ENCODE data around the gene PTPRN2. TPM values are rescaled to one million over a fixed set of nuclear protein-coding genes. Genes with fewer than 3 reads are reported as not detected.
"Not testable (repeated sequence)": the region's sequence is repeated elsewhere in the genome, so short reads cannot be mapped to it uniquely, and the experiment has no call there.

The PTPRN2 gene
- total RNA-seq, 2 donors from 2014 or later = 0.72 to 0.79 TPM

DNA sequence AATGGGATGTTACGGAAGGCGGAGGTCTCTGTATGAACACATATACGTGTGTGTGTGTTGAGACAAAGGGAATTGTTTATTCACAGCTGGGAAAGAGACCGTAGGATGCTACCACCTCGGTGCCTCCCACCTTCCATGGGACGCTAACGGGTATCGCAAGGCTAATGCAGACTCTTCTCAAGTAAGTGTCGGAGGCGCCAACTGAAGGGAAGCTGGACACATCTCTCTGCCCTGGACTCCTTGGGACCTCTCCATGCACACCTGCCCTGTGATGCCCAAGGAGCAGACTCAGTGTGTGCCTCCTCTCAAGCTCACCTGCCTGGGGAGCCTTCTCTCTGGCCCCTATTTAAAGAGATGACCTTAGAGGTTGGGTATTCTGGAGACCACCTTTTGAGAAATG lies 1020.0 kb downstream of the PTPRN2 start:
- DNase-seq = no peak
- Mint-ChIP-seq H3K36me3 (ENCODE audit: insufficient read depth in 2 of 2) (no peaks in the 10 kb centered on the region), H3K4me1 (ENCODE audit: low read depth) (peaks cover 33% of the 10 kb centered on the region), H3K27ac (no peak overlapping the region), H3K4me3 (peak overlapping the region; percentile 83 to 91), H3K9me3 (no peaks in the 10 kb centered on the region), H3K27me3 (ENCODE audit: low read depth) (peaks cover 6% of the 10 kb centered on the region)
- ATAC-seq (replicated peaks in 1 of 2) = no peak

DNA sequence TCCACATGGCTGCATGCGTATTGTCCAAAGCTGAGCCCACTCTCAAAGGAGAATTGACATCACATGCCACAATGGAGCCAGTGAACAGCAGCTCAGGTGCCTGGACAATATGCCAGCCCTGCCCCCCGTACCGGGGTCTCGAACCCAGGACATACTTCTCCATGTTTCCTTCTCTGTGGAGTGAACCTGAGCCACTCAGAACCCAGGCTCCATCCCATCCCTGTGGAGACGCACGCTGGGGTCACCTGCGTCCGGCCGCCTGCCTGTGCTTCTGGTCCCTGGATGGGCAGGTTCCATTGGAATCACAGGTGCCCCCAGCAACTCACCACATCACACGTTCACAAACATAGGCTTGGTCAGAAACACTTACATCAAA lies 1021.0 kb downstream of the PTPRN2 start:
- H3K4me3 Mint-ChIP-seq = no peak overlapping the region
- ATAC-seq (replicated peaks in 1 of 2) (no peak), DNase-seq (no peak)
- peaks cover 0 to 1% of the 10 kb centered on the region in 2 donors for H3K36me3 Mint-ChIP-seq (ENCODE audit: insufficient read depth in 2 of 2)
- H3K27ac Mint-ChIP-seq = no peak overlapping the region
- H3K4me1 Mint-ChIP-seq (ENCODE audit: low read depth) = peaks cover 29% of the 10 kb centered on the region
- H3K9me3 Mint-ChIP-seq = no peaks in the 10 kb centered on the region
- H3K27me3 Mint-ChIP-seq (ENCODE audit: low read depth) = no peaks in the 10 kb centered on the region

DNA sequence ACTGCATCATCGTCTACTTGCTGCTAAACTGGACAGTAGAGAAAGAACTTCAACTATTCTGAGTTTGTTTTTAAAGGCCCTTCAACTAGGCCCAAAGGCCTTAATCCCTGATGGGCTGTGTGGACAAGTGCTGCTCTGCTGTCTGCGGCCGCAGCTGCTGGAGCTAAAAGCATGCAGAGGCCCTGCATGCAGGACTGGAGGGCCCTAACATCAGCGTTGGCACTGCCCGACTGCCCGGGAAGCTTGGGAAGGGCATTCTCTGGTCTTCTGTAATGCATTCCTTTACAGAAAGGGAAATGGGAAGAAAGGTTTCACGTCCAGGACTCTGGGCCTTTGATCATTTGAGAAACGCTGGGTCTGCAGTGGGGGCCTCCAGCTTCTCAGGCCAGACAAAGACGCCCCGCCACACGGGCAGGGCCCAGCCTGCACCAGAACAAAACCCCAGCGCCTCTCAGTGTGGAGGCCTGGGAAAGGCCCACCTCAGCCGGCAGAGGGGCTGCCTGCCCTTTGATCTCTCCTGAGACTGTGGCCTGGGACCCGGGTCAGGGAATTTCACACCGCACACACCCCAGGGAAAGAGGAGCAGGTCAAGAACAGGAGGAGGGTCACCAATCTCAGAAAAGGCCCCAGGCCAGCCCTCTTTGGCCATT lies 1021.5 kb downstream of the PTPRN2 start:
- Mint-ChIP-seq H3K4me1 (ENCODE audit: low read depth) (peaks cover 29% of the 10 kb centered on the region), H3K27ac (no peak overlapping the region), H3K4me3 (no peak overlapping the region), H3K9me3 (no peaks in the 10 kb centered on the region), H3K36me3 (ENCODE audit: insufficient read depth in 2 of 2) (peaks cover 0 to 1% of the 10 kb centered on the region in 2 donors), H3K27me3 (ENCODE audit: low read depth) (no peaks in the 10 kb centered on the region)
- ATAC-seq (replicated peaks in 1 of 2) (no peak), DNase-seq (no peak)

DNA sequence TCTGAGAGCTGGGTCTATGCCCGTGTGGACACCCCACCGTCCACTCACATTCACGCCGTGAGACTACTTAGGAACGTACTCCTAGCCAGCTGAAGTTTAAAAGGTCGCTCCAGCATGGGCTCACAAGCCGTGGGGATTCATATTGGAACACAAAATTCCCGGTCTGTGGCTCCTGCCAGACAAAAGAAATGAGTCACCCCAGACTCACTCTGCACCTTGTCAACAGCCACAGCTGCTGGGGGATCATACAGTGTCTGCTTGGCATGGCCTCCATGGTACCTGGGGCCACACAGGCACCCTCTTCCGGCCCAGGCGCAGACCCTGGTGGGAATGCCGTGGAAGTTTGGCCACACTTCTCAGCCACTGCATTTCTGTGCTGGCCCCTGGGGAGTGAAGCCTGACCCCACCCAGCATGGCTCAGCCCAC lies 1022.4 kb downstream of the PTPRN2 start:
- Mint-ChIP-seq H3K4me1 (ENCODE audit: low read depth) (peaks cover 24% of the 10 kb centered on the region), H3K9me3 (no peaks in the 10 kb centered on the region), H3K36me3 (ENCODE audit: insufficient read depth in 2 of 2) (peaks cover 0 to 1% of the 10 kb centered on the region in 2 donors), H3K27ac (no peak overlapping the region), H3K27me3 (ENCODE audit: low read depth) (no peaks in the 10 kb centered on the region), H3K4me3 (no peak overlapping the region)
- DNase-seq = no peak
- ATAC-seq (replicated peaks in 1 of 2) = no peak

DNA sequence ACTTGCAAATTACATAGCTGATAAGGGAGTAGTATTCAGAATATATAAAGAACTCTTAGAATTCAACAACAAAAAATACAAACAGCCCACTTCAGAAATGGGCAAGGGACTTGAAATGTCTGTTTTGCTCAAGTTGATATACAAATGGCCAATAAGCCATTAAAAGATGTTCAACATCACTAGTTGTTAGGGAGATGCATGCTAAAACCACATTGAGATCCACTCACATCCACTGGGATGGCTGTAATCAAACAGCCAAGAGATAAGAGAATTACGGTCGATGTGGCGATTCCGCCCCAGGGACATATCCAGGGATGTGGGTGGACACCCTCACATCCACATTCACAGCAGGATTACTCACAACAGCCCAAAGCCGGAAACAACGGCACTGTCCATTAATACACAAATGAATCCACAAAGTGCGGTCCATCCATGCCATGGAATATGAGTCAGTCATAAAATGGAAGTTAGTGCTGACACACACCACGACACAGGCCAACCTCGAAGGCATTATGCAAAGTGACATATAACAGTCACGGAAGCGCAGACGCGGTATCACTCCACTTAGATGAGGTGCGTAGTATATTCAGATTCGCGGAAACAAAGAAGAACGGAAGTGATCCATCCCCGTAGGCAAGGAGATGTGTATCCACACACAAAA lies 1023.0 kb downstream of the PTPRN2 start:
- H3K27ac Mint-ChIP-seq = no peak overlapping the region
- no peak overlapping the region for H3K4me3 Mint-ChIP-seq
- DNase-seq (no peak), ATAC-seq (replicated peaks in 1 of 2) (no peak)
- H3K36me3 Mint-ChIP-seq (ENCODE audit: insufficient read depth in 2 of 2) = peaks cover 0 to 1% of the 10 kb centered on the region in 2 donors
- no peaks in the 10 kb centered on the region for H3K27me3 Mint-ChIP-seq (ENCODE audit: low read depth)
- no peaks in the 10 kb centered on the region for H3K9me3 Mint-ChIP-seq
- H3K4me1 Mint-ChIP-seq (ENCODE audit: low read depth) = peaks cover 19% of the 10 kb centered on the region

DNA sequence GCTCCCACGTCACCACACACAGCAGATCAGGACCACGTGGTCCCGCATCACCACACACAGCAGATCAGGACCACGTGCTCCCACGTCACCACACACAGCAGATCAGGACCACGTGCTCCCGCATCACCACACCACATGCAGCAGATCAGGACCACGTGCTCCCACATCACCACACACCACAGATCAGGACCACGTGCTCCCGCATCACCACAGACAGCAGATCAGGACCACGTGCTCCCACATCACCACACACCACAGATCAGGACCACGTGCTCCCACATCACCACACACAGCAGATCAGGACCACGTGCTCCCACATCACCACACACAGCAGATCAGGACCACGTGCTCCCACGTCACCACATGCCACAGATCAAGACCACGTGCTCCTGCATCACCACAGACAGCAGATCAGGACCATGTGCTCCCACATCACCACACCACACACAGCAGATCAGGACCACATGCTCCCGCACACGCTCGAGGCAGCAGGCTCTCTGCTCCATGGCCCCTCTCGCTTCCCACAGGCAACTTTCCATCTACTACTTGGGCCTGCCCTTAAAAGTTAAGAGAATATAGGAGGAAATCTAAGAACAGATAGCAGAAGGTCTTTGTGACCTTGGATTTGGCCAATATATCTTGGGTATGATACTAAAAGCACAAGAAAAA lies 1024.0 kb downstream of the PTPRN2 start:
- not testable (repeated sequence) for H3K9me3 Mint-ChIP-seq; ATAC-seq (replicated peaks in 1 of 2); DNase-seq; H3K27me3 Mint-ChIP-seq (ENCODE audit: low read depth); H3K36me3 Mint-ChIP-seq (ENCODE audit: insufficient read depth in 2 of 2); H3K4me1 Mint-ChIP-seq (ENCODE audit: low read depth); H3K27ac Mint-ChIP-seq; H3K4me3 Mint-ChIP-seq

DNA sequence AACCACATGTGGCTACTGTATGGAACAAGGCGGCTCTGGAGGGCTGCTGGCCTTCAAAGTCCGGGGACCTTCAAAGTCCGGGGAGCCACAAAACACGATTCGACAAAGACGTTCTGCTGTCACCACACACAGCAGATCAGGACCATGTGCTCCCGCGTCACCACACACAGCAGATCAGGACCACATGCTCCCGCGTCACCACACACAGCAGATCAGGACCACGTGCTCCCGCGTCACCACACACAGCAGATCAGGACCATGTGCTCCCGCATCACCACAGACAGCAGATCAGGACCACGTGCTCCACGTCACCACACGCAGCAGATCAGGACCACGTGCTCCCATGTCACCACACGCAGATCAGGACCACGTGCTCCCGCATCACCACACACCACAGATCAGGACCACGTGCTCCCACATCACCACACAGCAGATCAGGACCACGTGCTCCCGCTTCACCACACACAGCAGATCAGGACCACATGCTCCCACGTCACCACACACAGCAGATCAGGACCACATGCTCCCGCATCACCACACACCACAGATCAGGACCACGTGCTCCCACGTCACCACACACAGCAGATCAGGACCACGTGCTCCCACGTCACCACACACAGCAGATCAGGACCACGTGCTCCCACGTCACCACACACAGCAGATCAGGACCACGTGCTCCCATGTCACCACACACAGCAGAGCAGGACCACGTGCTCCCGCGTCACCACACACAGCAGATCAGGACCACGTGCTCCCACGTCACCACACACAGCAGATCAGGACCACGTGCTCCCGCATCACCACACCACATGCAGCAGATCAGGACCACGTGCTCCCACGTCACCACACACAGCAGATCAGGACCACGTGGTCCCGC lies 1024.9 kb downstream of the PTPRN2 start:
- not testable (repeated sequence) for H3K4me1 Mint-ChIP-seq (ENCODE audit: low read depth); H3K9me3 Mint-ChIP-seq; H3K4me3 Mint-ChIP-seq; ATAC-seq (replicated peaks in 1 of 2); H3K27me3 Mint-ChIP-seq (ENCODE audit: low read depth); H3K27ac Mint-ChIP-seq; DNase-seq; H3K36me3 Mint-ChIP-seq (ENCODE audit: insufficient read depth in 2 of 2)

DNA sequence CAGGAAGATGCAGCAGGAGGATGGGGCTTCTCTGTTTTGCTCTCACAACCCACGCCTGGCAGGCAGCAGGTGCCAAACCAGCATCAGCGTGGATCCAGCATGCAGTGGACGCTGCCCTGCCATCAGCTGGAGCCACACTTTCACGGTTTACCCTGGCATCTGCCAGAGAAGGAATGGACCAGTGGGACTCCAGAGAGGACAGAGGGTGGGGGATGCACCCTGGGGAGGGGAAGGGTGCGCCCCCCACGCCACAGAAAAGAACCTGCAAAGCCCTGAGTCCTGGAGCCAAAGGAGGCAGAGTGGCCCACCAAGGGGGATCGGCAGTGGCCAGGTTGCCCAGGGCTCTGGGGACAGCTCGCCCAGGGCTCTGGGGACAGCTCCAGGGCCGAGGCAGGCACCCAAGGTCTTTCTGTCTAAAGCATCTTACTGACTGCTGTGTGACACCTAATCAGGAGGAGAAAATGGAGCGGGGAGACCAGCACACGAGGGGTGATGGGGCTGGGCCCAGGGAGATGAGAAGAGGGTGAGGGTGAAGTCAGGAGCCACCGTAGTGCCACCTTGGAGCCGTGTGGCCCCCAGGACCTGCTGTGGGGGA lies 1025.7 kb downstream of the PTPRN2 start:
- no peaks in the 10 kb centered on the region for H3K27me3 Mint-ChIP-seq (ENCODE audit: low read depth)
- H3K4me3 Mint-ChIP-seq = no peak overlapping the region
- no peaks in the 10 kb centered on the region for H3K4me1 Mint-ChIP-seq (ENCODE audit: low read depth)
- H3K9me3 Mint-ChIP-seq = no peaks in the 10 kb centered on the region
- DNase-seq = no peak
- ATAC-seq (replicated peaks in 1 of 2) = no peak
- no peak overlapping the region for H3K27ac Mint-ChIP-seq
- peaks cover 0 to 1% of the 10 kb centered on the region in 2 donors for H3K36me3 Mint-ChIP-seq (ENCODE audit: insufficient read depth in 2 of 2)

DNA sequence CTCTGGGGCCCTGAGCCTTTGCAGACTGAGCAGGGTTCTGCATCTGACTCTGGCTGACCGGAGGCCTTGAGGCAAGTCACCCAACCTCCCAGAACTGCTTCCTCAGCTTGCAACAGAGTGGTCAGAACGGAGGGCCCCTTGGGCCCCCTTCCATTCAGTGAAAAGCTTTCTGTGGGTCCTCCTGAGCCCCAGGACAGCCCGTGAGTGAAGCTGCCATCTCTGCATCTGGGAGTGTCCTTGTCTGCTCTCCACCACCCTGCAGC lies 1026.2 kb downstream of the PTPRN2 start:
- H3K36me3 Mint-ChIP-seq (ENCODE audit: insufficient read depth in 2 of 2) = peaks cover 0 to 1% of the 10 kb centered on the region in 2 donors
- DNase-seq (no peak), ATAC-seq (replicated peaks in 1 of 2) (no peak)
- H3K4me1 Mint-ChIP-seq (ENCODE audit: low read depth) = no peaks in the 10 kb centered on the region
- no peaks in the 10 kb centered on the region for H3K27me3 Mint-ChIP-seq (ENCODE audit: low read depth)
- no peak overlapping the region for H3K4me3 Mint-ChIP-seq
- no peaks in the 10 kb centered on the region for H3K9me3 Mint-ChIP-seq
- H3K27ac Mint-ChIP-seq = no peak overlapping the region

DNA sequence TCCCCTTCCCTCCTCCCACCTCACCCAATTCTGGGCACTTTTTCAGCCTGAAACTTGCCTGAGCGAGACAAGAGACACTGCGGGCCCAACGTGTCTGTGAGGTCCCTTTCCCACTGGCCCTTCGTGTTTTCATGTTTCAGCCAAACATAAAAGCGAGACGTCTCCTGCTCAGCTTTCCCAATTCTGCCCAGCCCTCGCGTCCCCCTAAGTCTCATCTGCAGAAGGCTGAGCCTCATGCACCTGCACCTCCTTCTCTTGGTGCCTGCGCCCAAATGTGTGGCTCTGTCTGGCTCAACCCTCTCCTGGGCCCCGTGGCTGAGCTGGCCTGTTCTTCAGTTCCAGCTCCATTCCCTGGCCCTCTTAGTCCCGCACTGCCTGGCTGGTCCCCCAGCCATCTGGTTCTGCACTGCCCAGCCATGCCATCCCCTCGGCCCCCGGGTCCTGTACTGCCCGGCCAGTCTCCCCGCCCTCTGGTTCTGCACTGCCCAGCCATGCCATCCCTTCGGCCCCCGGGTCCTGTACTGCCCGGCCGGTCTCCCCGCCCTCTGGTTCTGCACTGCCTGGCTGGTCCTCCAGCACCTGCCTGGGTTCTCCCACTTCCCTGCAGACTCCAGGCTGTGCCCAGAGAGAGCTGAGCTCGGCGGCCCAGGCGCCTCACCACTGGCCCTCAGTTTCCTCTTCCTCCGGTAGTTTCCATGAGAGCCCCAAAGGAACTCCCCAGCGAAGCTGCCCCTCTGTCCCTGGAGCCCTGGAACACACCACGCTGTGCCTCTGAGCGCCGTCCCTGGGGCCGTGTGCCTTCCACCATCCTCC lies 1026.7 kb downstream of the PTPRN2 start:
- Mint-ChIP-seq H3K27ac (no peak overlapping the region), H3K4me3 (no peak overlapping the region), H3K9me3 (no peaks in the 10 kb centered on the region), H3K27me3 (ENCODE audit: low read depth) (no peaks in the 10 kb centered on the region), H3K4me1 (ENCODE audit: low read depth) (no peaks in the 10 kb centered on the region), H3K36me3 (ENCODE audit: insufficient read depth in 2 of 2) (peaks cover 0 to 1% of the 10 kb centered on the region in 2 donors)
- DNase-seq = no peak
- ATAC-seq (replicated peaks in 1 of 2) = no peak

DNA sequence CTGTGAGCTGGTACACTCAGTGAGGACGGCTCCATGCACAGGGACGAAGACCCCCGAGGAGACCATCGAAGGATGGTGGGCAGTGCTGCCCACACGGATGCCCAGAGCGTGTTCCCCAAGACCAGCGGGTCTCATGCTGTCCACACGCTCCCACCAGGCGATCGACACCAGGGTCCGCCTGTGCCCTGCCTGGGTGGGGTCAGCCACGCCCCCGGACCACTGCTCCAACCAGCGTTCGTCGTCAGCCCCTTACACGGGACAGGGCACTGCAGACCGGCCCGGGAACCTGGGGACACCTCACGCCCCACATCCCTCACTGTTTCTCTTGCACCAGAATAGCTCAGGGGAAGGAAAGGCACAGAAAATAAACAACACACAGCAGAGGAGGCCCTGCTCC lies 1027.4 kb downstream of the PTPRN2 start:
- Mint-ChIP-seq H3K27me3 (ENCODE audit: low read depth) (no peaks in the 10 kb centered on the region), H3K36me3 (ENCODE audit: insufficient read depth in 2 of 2) (peaks cover 0 to 1% of the 10 kb centered on the region in 2 donors), H3K4me3 (no peak overlapping the region), H3K4me1 (ENCODE audit: low read depth) (no peaks in the 10 kb centered on the region), H3K27ac (no peak overlapping the region), H3K9me3 (no peaks in the 10 kb centered on the region)
- DNase-seq (no peak), ATAC-seq (replicated peaks in 1 of 2) (no peak)

DNA sequence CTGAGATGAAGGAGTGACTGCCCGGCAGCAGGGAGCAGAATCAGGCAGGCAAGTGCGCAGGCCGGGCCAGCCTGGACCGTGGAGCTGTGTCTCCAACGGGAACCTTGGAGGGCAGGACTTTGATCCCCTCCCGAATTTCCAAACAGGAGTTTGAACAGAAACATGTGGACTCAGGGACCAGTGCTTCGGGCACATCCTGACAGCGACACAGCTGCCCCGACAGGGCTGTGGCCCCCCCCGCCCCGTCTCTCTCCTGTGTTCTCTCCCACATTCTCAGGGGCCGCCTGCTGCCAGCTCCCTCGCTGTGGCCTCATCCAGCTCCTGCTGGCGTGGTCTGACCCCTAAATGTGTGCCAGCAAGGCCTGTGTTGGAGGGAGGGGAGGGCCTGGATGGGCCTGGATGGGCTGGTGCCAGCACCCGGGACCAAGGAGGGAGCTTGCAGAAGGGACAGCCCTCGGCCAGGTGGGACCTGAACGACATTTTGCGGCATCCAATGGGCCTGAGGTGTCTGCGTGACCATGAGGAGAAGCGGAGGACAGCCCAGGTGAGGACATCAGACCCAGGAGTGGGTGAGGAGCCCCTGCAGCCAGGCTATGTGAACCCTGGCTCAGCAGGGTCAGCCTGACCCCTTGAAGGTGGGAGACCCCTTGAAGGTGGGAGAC lies 1027.9 kb downstream of the PTPRN2 start:
- Mint-ChIP-seq H3K27me3 (ENCODE audit: low read depth) (no peaks in the 10 kb centered on the region), H3K4me1 (ENCODE audit: low read depth) (no peaks in the 10 kb centered on the region)

More for the DNA sequence above, 1027.9 kb downstream of the PTPRN2 start:
- Mint-ChIP-seq H3K27ac (no peak overlapping the region), H3K36me3 (ENCODE audit: insufficient read depth in 2 of 2) (peaks cover 0 to 1% of the 10 kb centered on the region in 2 donors), H3K4me3 (no peak overlapping the region), H3K9me3 (no peaks in the 10 kb centered on the region)
- DNase-seq = no peak
- no peak for ATAC-seq (replicated peaks in 1 of 2)
